ENCODE results near the gene SNORC.

DNA sequence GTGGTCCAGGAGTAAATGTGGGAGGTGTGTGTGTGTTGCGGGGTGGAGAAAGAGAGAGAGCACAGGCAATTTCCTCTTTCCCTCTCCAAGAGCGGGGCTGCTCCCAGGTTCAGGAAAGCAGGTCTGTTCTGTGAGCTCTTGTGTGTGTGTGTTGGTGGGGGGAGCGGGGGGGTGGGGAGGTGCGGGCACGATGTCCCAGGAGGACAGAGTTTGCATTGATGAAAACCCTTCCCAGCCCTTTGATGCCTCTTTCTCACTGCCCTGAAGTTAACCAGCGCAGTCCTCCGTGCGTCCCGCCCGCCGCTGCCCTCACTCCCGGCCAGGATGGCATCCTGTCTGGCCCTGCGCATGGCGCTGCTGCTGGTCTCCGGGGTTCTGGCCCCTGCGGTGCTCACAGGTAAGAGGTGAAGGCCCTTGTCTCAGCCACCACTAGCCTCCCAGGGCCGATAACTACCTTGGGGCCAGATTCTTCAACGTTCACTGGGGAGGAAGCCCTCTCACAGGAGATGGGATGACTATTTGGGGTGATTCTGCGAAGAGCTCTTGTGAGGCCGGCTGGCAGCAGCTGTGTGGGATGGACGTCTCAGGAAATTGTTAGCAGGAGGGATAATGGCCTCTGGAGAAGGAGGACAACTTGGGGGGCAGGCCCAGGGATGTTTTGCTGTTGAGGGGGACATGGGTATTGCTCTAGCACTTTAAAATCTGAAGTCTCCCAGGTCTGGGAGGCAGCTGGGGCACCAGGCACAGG is at the start of gene SNORC:
- TF ChIP-seq, protein P1, sequence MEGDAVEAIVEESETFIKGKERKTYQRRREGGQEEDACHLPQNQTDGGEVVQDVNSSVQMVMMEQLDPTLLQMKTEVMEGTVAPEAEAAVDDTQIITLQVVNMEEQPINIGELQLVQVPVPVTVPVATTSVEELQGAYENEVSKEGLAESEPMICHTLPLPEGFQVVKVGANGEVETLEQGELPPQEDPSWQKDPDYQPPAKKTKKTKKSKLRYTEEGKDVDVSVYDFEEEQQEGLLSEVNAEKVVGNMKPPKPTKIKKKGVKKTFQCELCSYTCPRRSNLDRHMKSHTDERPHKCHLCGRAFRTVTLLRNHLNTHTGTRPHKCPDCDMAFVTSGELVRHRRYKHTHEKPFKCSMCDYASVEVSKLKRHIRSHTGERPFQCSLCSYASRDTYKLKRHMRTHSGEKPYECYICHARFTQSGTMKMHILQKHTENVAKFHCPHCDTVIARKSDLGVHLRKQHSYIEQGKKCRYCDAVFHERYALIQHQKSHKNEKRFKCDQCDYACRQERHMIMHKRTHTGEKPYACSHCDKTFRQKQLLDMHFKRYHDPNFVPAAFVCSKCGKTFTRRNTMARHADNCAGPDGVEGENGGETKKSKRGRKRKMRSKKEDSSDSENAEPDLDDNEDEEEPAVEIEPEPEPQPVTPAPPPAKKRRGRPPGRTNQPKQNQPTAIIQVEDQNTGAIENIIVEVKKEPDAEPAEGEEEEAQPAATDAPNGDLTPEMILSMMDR (IDR thresholded peaks at IDR 0.05): no peak
- no peak for TF ChIP-seq POLR2A (IDR thresholded peaks at IDR 0.05)

Data from prostate gland (tissue), 2 donors.